H1 (cell line): ENCODE measurements around the gene KCNJ3. TPM values are rescaled to one million over a fixed set of nuclear protein-coding genes. Genes with fewer than 3 reads are reported as not detected.

Experiments
- CTCF ChIA-PET: fragments of 300-600 bp; sonication (Branson Sonifier 250); formaldehyde crosslinking; loops from one replicate; lab custom pipeline; 2021; ENCODE audit not compliant: partially characterized antibody; lab: Charles Lee
- POLR2A ChIA-PET: fragments of 300-600 bp; sonication (Branson Sonifier 250); formaldehyde crosslinking; loops from one replicate; lab custom pipeline; 2021; ENCODE audit warnings: inconsistent platforms; ENCODE audit not compliant: partially characterized antibody; lab: Charles Lee
- DNase-seq, 2 experiments: peaks; one replicate each; pipeline versions ENCODE4 v3.0.0 to v3.0.0-alpha.2; 2010 to 2022; ENCODE audit warnings: low spot score in 2 of 2, low read depth in 1 of 2, mixed read lengths in 1 of 2
- FAIRE-seq: peaks from 2 replicates; lab custom pipeline; 2011; peaks lifted over from hg19 to GRCh38; lab: Jason Lieb, UNC
- H2AFZ ChIP-seq: 2 replicates; pipeline ENCODE4 v1.8.1; 2012; ENCODE audit warnings: low read length, inconsistent platforms
- H2AK5ac ChIP-seq: 2 replicates; pipeline ENCODE4 v1.6.1; 2013; ENCODE audit warnings: low read depth, low read length
- H2BK120ac ChIP-seq: replicated peaks from 2 replicates; pipeline ENCODE3; 2013; ENCODE audit warnings: low read depth, low read length, inconsistent platforms
- H2BK12ac ChIP-seq: 2 replicates; pipeline ENCODE4 v1.6.1; 2013; ENCODE audit warnings: low read depth, low read length
- H2BK15ac ChIP-seq: 2 replicates; pipeline ENCODE4 v1.6.1; 2013; ENCODE audit warnings: low read length
- H2BK20ac ChIP-seq: 2 replicates; pipeline ENCODE4 v1.6.1; 2013; ENCODE audit warnings: low read length
- H2BK5ac ChIP-seq: 2 replicates; pipeline ENCODE4 v1.6.1; 2013; ENCODE audit warnings: low read depth, low read length
- H3K14ac ChIP-seq: 2 replicates; pipeline ENCODE4 v1.6.1; 2013; ENCODE audit warnings: inconsistent platforms; ENCODE audit not compliant: insufficient read length
- H3K18ac ChIP-seq: 2 replicates; pipeline ENCODE4 v1.6.1; 2013; ENCODE audit warnings: low read length; ENCODE audit errors: extremely low read depth
- H3K23ac ChIP-seq: 2 replicates; pipeline ENCODE4 v1.6.1; 2013; ENCODE audit warnings: inconsistent platforms; ENCODE audit not compliant: insufficient read length
- H3K23me2 ChIP-seq: 2 replicates; pipeline ENCODE4 v1.6.1; 2013; ENCODE audit warnings: low read depth, low read length
- H3K27ac ChIP-seq: 2 replicates; pipeline ENCODE4 v1.6.1; 2011; ENCODE audit warnings: low read depth, low read length, inconsistent platforms
- H3K27me3 ChIP-seq, 4 experiments: replicated peaks in 1 of 4; 1 replicate in 1 of 4; 2 replicates in 3 of 4; pipeline versions ENCODE4 v1.6.1 to v1.8.1; 2011 to 2013; ENCODE audit warnings: low read length in 3 of 4, mild to moderate bottlenecking in 3 of 4, inconsistent platforms in 2 of 4, mixed read lengths in 2 of 4, moderate library complexity in 1 of 4; ENCODE audit not compliant: control insufficient read depth in 3 of 4, insufficient read depth in 3 of 4; ENCODE audit errors: extremely low read depth in 1 of 4
- H3K36me3 ChIP-seq, 4 experiments: 2 replicates each; pipeline versions ENCODE4 v1.6.1 to v1.8.1; 2011 to 2013; ENCODE audit warnings: mild to moderate bottlenecking in 4 of 4, low read length in 3 of 4, moderate library complexity in 2 of 4, control low read depth in 1 of 4, inconsistent platforms in 1 of 4; ENCODE audit not compliant: insufficient read depth in 4 of 4, control insufficient read depth in 2 of 4
- H3K4ac ChIP-seq: replicated peaks from 2 replicates; pipeline ENCODE3; 2013; ENCODE audit warnings: low read length, low read depth, mixed read lengths, inconsistent platforms; ENCODE audit not compliant: insufficient read length
- H3K4me1 ChIP-seq, 4 experiments: replicated peaks in 1 of 4; 1 replicate in 1 of 4; 2 replicates in 3 of 4; pipeline versions ENCODE4 v1.6.1 to v1.8.1; 2011 to 2013; ENCODE audit warnings: low read length in 3 of 4, inconsistent platforms in 2 of 4, mixed read lengths in 1 of 4; ENCODE audit not compliant: insufficient read depth in 4 of 4, control insufficient read depth in 3 of 4
- H3K4me2 ChIP-seq, 2 experiments: 2 replicates each; pipeline versions ENCODE4 v1.6.1 to v1.8.1; 2011 to 2013; ENCODE audit warnings: low read depth in 2 of 2, low read length in 2 of 2, control low read depth in 1 of 2, inconsistent platforms in 1 of 2, mild to moderate bottlenecking in 1 of 2; ENCODE audit not compliant: insufficient read depth in 1 of 2
- H3K4me3 ChIP-seq, 4 experiments: fragments of 200-600, 300-600 bp in 1 of 4; sonication (generic), shearing (Covaris generic), sonication (Bioruptor Twin) in 1 of 4; 2 replicates each; pipeline versions ENCODE4 v1.5.1 to v1.8.1; 2011 to 2016; ENCODE audit warnings: low read length in 4 of 4, low read depth in 3 of 4, control low read depth in 2 of 4, inconsistent platforms in 2 of 4, mild to moderate bottlenecking in 2 of 4, mixed read lengths in 1 of 4, moderate library complexity in 1 of 4; ENCODE audit not compliant: insufficient read depth in 2 of 4; ENCODE audit errors: extremely low read depth in 1 of 4
- H3K56ac ChIP-seq: replicated peaks from 2 replicates; pipeline ENCODE3; 2013; ENCODE audit warnings: low read depth, mild to moderate bottlenecking, mixed read lengths, low read length, inconsistent platforms; ENCODE audit not compliant: insufficient read length
- H3K79me1 ChIP-seq: 2 replicates; pipeline ENCODE4 v1.6.1; 2013; ENCODE audit warnings: low read depth, low read length, control low read depth
- H3K79me2 ChIP-seq, 2 experiments: 2 replicates each; pipeline versions ENCODE4 v1.6.1 to v1.8.1; 2012 to 2013; ENCODE audit warnings: low read length in 2 of 2, mild to moderate bottlenecking in 2 of 2, inconsistent platforms in 1 of 2; ENCODE audit not compliant: insufficient read depth in 2 of 2, control insufficient read depth in 1 of 2
- H3K9ac ChIP-seq, 4 experiments: replicated peaks in 1 of 4; 1 replicate in 1 of 4; 2 replicates in 3 of 4; pipeline versions ENCODE4 v1.6.1 to v1.8.1; 2011 to 2013; ENCODE audit warnings: low read depth in 3 of 4, low read length in 3 of 4, control low read depth in 2 of 4, mild to moderate bottlenecking in 2 of 4, moderate library complexity in 2 of 4, inconsistent platforms in 1 of 4; ENCODE audit errors: extremely low read depth in 1 of 4
- H3K9me3 ChIP-seq, 2 experiments: 2 replicates each; pipeline versions ENCODE4 v1.6.1 to v1.8.1; 2012 to 2013; ENCODE audit warnings: mild to moderate bottlenecking in 2 of 2, moderate library complexity in 2 of 2, control low read depth in 1 of 2, inconsistent platforms in 1 of 2, low read depth in 1 of 2, low read length in 1 of 2, mixed read lengths in 1 of 2; ENCODE audit not compliant: insufficient read depth in 2 of 2
- H4K20me1 ChIP-seq, 2 experiments: replicated peaks in 1 of 2; 2 replicates each; pipeline versions ENCODE3 to v1.8.1; 2011 to 2013; ENCODE audit warnings: inconsistent platforms in 2 of 2, low read length in 2 of 2, mild to moderate bottlenecking in 1 of 2; ENCODE audit not compliant: insufficient read depth in 2 of 2, control insufficient read depth in 1 of 2
- H4K5ac ChIP-seq: 2 replicates; pipeline ENCODE4 v1.6.1; 2013; ENCODE audit warnings: low read length, low read depth, mixed read lengths, inconsistent platforms; ENCODE audit not compliant: insufficient read length
- H4K8ac ChIP-seq: 2 replicates; pipeline ENCODE4 v1.8.0; 2013; ENCODE audit warnings: mild to moderate bottlenecking, moderate library complexity, low read length, inconsistent platforms; ENCODE audit not compliant: insufficient read depth; ENCODE audit errors: extremely low read depth
- H4K91ac ChIP-seq: replicated peaks from 2 replicates; pipeline ENCODE3; 2013; ENCODE audit warnings: low read length, mixed read lengths, inconsistent platforms; ENCODE audit not compliant: insufficient read length
- CHD1 ChIP-seq: IDR thresholded peaks from 2 replicates; pipeline ENCODE4 v1.6.1; 2012; ENCODE audit warnings: low read depth, low read length, improper control_type of control experiment
- HDAC2 ChIP-seq, 2 experiments: fragments of 300-600 bp in 1 of 2; sonication (generic) in 1 of 2; IDR thresholded peaks; 2 replicates each; pipeline ENCODE4 v1.6.1; 2011 to 2012; ENCODE audit warnings: low read depth in 2 of 2, low read length in 2 of 2, mild to moderate bottlenecking in 2 of 2, moderate library complexity in 2 of 2, borderline replicate concordance in 1 of 2, inconsistent platforms in 1 of 2
- JUND ChIP-seq: IDR thresholded peaks from 2 replicates; pipeline ENCODE4 v1.6.1; 2011; ENCODE audit warnings: mild to moderate bottlenecking, improper control_type of control experiment, low read length
- KDM1A ChIP-seq: fragments of 200-600, 300-600 bp; sonication (generic); IDR thresholded peaks from 2 replicates; pipeline ENCODE4 v1.7.1; 2016; ENCODE audit warnings: mild to moderate bottlenecking, low read length, borderline replicate concordance
- KDM5A ChIP-seq: fragments of 200-600 bp; IDR thresholded peaks from 2 replicates; pipeline ENCODE4 v1.7.1; 2012; ENCODE audit warnings: mild to moderate bottlenecking, low read length, inconsistent platforms, mixed read lengths
- MAFK ChIP-seq: IDR thresholded peaks from 2 replicates; pipeline ENCODE4 v1.6.1; 2012; ENCODE audit warnings: low read depth, mild to moderate bottlenecking, improper control_type of control experiment, low read length
- NRF1 ChIP-seq: IDR thresholded peaks from 2 replicates; pipeline ENCODE4 v1.6.1; 2011; ENCODE audit warnings: mild to moderate bottlenecking, low read depth, low read length, improper control_type of control experiment
- PHF8 ChIP-seq: fragments of 200-600 bp; sonication (generic); conservative IDR thresholded peaks from 2 replicates; pipeline ENCODE4 v1.7.1; 2012; ENCODE audit warnings: low read depth, mild to moderate bottlenecking, inconsistent platforms, low read length, moderate library complexity
- RNF2 ChIP-seq: fragments of 200-900, 300-1000 bp; sonication (generic); IDR thresholded peaks from 2 replicates; pipeline ENCODE4 v1.7.1; 2016; ENCODE audit warnings: borderline replicate concordance, low read depth, mild to moderate bottlenecking, antibody characterized with exemption, low read length; ENCODE audit not compliant: poor library complexity, severe bottlenecking; ENCODE audit errors: missing control alignments
- TAF1 ChIP-seq: IDR thresholded peaks from 2 replicates; pipeline ENCODE4 v1.6.1; 2011; ENCODE audit warnings: mild to moderate bottlenecking, low read depth, low read length
- USF2 ChIP-seq: IDR thresholded peaks from 2 replicates; pipeline ENCODE4 v1.6.1; 2011; ENCODE audit warnings: low read length, improper control_type of control experiment
- ZNF274 ChIP-seq: IDR thresholded peaks from 2 replicates; pipeline ENCODE4 v1.7.0; 2012; ENCODE audit warnings: low read length, borderline replicate concordance; ENCODE audit errors: extremely low read depth
- WGBS, 2 experiments: shearing (Covaris generic) in 1 of 2; methylation state at CpG; one replicate each; pipeline versions ENCODE4 v1.1.6 to v1.1.7; 2013 to 2015; ENCODE audit warnings: low lambda C conversion rate in 2 of 2, mixed read lengths in 2 of 2, inconsistent platforms in 1 of 2, low coverage in 1 of 2, missing lambda C conversion rate in 1 of 2; ENCODE audit not compliant: insufficient replicate concordance in 2 of 2, insufficient coverage in 1 of 2, insufficient read length in 1 of 2; ENCODE audit errors: extremely low coverage in 1 of 2, missing lambda C conversion rate in 1 of 2; 5-methylcytosine and 5-hydroxymethylcytosine counted together
- polyA plus RNA-seq, 7 experiments: library from polyadenylated mRNA; depleted of rRNA in 3 of 7; stranded (reverse) in 5 of 7; unstranded in 2 of 7; fragments of >200 nt in 5 of 7; fragments of 200-250 nt in 2 of 7; gene quantifications; 1 replicate in 5 of 7; 2 replicates in 1 of 7; 4 replicates in 1 of 7; pipeline versions ENCODE4 v1.2.1 to v1.2.3, GENCODE V29; 2011 to 2013; ENCODE audit warnings: missing spikeins in 2 of 7, mixed read lengths in 2 of 7
- total RNA-seq: library from RNA; stranded (reverse); fragmentation: NEBNext Ultra II Directional; extraction: Animal tissue kit (Norgen Biotek cat#: 25700); gene quantifications from 2 replicates; pipeline ENCODE4 v1.2.1, GENCODE V29; 2021

KCNJ3 gene
- total and polyA plus RNA-seq, 2 of the 8 experiments (the other 6 are each of a cell fraction or from before 2014, with no cell fraction given) = 0.11 to 0.50 TPM

DNA sequence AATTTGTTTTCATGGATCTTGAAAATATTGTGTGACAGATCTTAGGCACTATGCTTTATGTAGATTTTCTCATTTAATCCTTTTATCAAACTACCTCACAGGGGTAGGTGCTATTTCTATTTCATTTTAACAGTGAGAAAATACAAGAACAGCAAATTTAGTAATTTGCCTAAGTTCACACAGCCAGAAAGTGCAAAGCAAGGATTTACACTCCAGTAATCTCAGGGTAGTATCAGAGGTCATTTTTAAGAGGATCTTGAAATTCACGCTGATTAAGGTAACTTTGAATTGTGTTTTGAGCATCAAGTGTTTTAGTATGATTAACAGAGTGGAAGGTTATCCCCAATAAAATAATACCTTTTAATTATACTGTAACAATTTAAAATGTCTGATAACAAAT lies 10.1 kb upstream of the KCNJ3 start:
- POLR2A ChIA-PET = no interaction called here
- no peaks in the 10 kb centered on the region for H3K4me1 ChIP-seq
- H2BK20ac ChIP-seq = no peak overlapping the region
- whole genome bisulfite sequencing, 2 experiments = 93% methylated on average over 1 of the region's 1 CpG; no CpG with 5 or more reads in 1 of the 2 experiments
- no peak overlapping the region for H4K8ac ChIP-seq
- no peaks in the 10 kb centered on the region; a peak in 1 of 8 replicates for H3K36me3 ChIP-seq
- TF ChIP-seq PHF8 (no peak), ZNF274 (no peak), HDAC2 (IDR thresholded peaks at IDR 0.05; ENCODE audit: borderline replicate concordance in 1 of 2, low read depth in 2 of 2, low read length in 2 of 2) (no peak), TAF1 (no peak), KDM5A (no peak), USF2 (no peak), CHD1 (no peak), KDM1A (no peak), MAFK (no peak), NRF1 (no peak), RNF2 (no peak), JUND (no peak)
- no peaks in the 10 kb centered on the region for H3K23me2 ChIP-seq
- H4K91ac ChIP-seq = no peak overlapping the region
- H2BK120ac ChIP-seq = no peak overlapping the region
- no peak overlapping the region for H3K9ac ChIP-seq
- H3K79me1 ChIP-seq = no peaks in the 10 kb centered on the region
- H3K4ac ChIP-seq = no peak overlapping the region
- no peaks in the 10 kb centered on the region for H3K79me2 ChIP-seq
- DNase-seq (no peak), FAIRE-seq (no peak)
- no peak overlapping the region for H3K18ac ChIP-seq
- no peaks in the 10 kb centered on the region for H3K27me3 ChIP-seq
- H4K20me1 ChIP-seq = no peaks in the 10 kb centered on the region
- no peak overlapping the region for H3K4me2 ChIP-seq
- no peak overlapping the region for H2BK12ac ChIP-seq
- H3K14ac ChIP-seq = no peak overlapping the region
- no peak overlapping the region for H2AK5ac ChIP-seq
- H2BK15ac ChIP-seq = no peak overlapping the region
- no peaks in the 10 kb centered on the region for H3K9me3 ChIP-seq
- H3K4me3 ChIP-seq = no peak overlapping the region
- no peak overlapping the region for H3K23ac ChIP-seq
- no peak overlapping the region for H2AFZ ChIP-seq
- CTCF ChIA-PET = interaction anchor here (1.4 to 1.8 kb wide), 2 partner anchors 9 to 65 kb away, joined by 5 to 8 read pairs; no protein-coding TSS in a partner anchor
- H2BK5ac ChIP-seq = no peak overlapping the region
- no peak overlapping the region for H3K27ac ChIP-seq
- no peak overlapping the region for H3K56ac ChIP-seq
- H4K5ac ChIP-seq = no peak overlapping the region
